Testis (tissue), 2 donors: ENCODE data around the gene TWSG1.

ENCODE experiments used
- CTCF ChIP-seq, 3 experiments: fragments of 450-650 bp in 2 of 3; fragments of 200-600 bp in 1 of 3; sonication (generic) in 1 of 3; IDR thresholded peaks; one replicate each; pipeline ENCODE4 v1.5.1; 2016 to 2019; ENCODE audit warnings: antibody characterized with exemption in 3 of 3, mild to moderate bottlenecking in 2 of 3, moderate library complexity in 1 of 3
- POLR2A ChIP-seq: fragments of 450-650 bp; IDR thresholded peaks from one replicate; pipeline ENCODE4 v1.6.1; 2017; ENCODE audit warnings: antibody characterized with exemption, mild to moderate bottlenecking, moderate library complexity

GRCh38 chr18:9419956-9420631 is 85.5 kb downstream of the TWSG1 start:
- no peak for TF ChIP-seq POLR2A
- no peak for TF ChIP-seq CTCF (IDR thresholded peaks at IDR 0.05)
